Measurements from ENCODE around the gene FIGN.

The FIGN gene

GRCh38 chr2:163736433-163737189 lies 803 bp upstream of the FIGN start:
- no peak for DNase-seq

DNA sequence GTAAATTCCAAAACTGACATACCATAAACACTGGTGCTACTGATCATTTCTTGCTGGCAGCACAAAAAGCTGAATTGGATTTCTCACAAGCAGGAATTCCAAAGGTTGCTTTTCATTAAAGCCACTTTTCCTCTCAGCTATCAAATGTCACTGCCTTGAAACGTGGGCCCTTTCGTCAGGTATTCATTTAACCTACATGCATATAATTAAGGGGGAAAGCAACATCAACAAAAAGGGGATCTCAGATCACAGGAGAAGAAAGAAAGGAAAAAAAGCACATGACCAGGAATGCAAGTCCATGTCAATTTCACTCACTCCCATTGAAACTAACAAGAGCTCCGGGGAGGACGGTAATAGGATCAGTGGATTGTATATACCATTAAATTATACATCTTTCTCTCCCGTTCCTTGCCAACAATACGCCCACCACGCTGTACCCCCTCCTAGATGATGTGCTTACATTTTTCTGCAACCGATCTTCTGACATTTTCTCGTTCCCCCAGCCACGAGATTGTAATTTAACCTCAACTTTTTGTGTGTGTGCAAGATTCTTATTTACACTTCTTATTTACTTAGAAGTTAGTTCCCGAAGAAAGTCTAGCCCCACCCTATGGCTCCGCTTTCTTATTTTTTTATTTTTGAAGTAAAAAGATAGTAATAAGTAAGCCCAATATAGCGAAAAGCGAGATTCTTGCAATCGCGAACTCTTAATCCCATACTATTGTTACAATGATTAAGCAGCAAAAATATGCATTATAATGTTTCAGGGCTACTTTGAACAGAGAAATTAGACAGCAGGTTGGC lies 725 bp downstream of the FIGN start:
- DNase-seq: no peak

DNA sequence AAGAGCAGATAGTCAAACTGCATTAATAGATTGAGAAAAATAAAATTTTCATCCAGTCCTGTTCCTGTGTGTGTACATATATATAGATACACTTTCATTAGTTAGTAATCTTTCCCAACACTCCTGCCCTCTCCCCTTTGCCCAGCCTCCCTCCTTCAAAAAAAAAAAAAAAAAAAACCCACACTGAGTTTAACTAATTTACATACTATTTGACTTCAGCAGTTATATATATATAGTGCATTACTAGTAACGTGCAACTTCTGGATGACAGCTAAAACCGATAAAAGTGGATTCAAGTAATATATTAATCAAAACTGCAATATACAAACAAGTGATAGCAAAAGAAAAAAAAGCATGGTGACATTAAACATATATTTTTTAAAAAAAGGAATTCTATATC lies 1.4 kb downstream of the FIGN start:
- DNase-seq: no peak

DNA sequence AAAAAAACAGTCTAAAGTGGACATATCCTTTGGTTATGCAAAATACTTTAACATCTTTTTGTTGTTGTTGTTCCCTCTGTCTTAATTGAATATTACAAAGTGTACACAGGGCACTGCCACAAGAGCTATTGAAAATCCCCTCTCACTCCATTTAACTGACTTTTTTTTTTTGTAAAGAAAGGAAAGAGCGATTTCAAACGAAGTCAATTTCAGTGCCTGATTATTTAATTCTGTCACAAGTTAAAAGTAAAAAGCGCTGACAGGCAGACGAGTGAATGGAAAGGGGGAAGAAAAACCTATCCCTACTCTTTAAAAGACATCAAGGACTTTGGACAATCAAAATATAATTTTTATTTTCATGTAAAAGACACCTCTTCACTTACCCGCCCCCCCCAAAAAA lies 1.9 kb downstream of the FIGN start:
- no peak for DNase-seq

- no peak for DNase-seq
Observed at GRCh38 chr2:163733301-163733938, 2.4 kb downstream of the FIGN start.

DNA sequence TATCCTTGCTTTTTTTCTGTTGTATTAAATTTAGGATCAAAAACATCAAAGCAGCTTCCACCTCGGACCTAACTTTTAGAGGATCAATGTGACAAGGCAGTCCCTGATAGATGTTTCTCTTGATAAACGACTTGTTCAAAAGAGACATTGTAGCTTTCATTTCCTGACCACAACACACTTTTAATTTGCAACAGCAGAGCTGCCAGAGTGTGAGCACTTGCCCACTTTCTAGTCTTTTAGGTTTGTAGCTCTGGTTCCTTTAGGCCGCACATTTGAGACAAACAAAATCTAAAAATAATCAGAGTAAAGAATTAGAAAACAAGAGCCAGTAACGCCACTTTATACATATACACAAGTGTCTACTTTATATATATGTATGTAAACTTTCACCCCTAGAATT lies 3.1 kb downstream of the FIGN start:
- no peak for DNase-seq

DNA sequence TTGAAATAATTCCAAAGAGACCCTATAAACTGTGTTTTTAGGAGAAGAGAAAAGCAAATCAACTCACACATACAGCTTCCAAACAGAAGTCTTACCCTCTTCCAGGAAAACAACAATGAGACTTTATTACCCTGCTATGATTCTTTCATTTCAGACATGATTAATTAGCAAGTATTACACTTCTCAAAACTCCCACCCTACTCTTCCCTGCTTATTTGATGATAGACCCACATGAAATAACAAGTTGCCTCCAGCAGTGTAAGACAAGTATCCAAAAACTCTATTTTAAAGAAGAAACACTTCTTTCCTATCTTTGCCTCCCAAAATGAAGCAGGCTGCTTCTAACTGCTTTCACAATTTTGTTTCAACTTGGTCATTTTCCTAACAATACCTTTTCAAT lies 4.1 kb downstream of the FIGN start:
- DNase-seq: no peak

GRCh38 chr2:163730556-163730955 lies 5.3 kb downstream of the FIGN start:
- no peak for DNase-seq

- DNase-seq: no peak
Observed at GRCh38 chr2:163729636-163730273, 6.1 kb downstream of the FIGN start.

- no peak for DNase-seq
Observed at GRCh38 chr2:163723881-163724280, 11.9 kb downstream of the FIGN start.

DNA sequence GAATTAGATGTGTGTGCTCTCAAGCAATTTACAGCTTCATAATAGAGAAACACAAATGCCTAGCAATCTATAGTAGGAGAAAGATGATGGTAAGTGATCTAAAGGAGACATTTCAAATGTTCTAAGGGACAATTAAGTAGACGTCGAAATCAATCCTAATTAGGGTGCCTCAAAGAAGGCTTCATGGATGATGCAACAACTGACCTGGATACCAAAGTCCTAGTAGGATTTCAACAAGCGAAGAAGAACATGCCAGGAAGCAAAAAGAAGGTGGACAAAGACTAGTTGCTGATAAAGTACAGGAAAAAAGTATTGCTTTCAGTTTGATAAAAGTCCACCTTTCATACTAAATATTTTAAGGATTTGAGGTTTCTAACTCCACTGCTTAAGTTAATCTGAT lies 12.5 kb downstream of the FIGN start:
- no peak for DNase-seq

DNA sequence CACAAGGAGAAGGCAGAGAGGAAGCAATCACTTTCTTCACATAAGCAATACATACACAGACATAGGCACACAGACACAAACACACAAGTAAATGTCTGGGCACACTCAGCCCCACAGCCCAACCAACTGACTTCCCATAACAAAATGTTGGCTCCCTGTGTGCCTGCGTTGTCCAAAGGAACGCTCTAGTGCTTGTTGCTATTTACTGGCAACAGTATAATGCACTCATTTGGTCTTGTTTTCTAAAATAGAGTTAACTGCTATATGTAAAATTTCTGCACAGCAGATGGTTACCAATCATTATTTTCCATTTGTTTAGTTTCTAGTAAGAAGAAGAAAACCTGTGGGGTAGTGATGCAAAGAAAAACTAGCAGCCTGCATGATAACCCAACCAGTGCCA lies 16.5 kb downstream of the FIGN start:
- DNase-seq: no peak

GRCh38 chr2:163717993-163718680 lies 17.7 kb downstream of the FIGN start:
- DNase-seq: no peak

- no peak for DNase-seq
Observed at GRCh38 chr2:163717515-163717914, 18.3 kb downstream of the FIGN start.

DNA sequence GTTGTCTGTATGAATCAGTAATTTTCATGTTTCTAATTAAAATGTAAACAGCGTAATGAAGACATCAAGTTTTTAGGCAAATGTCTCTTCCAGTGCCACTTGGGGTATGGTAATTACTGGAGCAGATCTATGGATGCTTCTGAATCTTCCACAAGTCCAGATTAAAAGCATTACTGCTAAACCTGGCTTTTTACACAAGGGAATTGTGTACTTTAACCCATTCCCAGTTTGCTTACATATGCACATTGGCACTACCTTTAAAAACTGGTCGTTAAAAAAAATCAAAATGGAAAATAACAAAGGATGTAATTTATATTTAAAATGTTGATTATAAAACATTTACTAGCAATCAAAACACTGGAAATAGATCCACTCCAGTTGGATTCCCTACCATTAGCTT lies 19.7 kb downstream of the FIGN start:
- DNase-seq: no peak

GRCh38 chr2:163715668-163716067 lies 20.1 kb downstream of the FIGN start:
- no peak for DNase-seq

DNA sequence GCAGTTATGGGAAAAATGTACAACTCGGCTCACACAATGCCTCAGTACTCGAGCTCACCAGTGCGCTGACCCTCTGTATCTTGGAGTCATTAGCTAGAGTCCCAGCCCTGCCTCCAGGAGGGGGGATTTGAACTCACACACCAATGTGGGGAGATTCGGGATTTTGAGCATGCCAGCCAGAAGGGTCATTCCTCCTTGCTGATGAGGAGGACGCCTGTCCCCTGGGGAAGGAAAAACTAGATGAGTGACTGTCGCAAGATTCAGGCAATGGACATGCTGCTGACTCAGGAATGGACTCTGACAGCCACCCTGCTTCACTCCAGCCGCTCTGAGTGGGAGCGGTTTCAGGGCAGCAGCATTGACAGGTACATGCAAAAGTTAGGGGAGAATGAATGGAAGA lies 20.6 kb downstream of the FIGN start:
- DNase-seq: no peak

- no peak for DNase-seq
Observed at GRCh38 chr2:163713534-163714311, 22.1 kb downstream of the FIGN start.

DNA sequence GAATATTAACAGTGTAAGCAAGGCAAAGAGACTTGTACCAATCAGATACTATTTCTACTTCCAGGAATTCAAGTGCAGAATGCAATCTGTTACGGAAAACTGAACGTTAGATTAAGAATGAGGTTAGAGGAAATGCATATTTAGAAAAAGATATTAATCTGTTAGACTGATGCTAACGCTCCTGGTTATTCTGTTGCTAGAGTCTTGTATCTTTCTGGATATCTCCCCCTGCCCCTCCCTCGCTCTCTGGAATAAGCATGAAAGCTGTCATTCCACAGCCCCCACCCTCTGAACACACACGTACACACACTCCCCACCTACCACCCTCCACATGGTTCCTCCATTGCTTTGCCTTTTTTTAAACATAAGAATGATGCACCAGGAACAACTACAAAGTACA lies 24.1 kb downstream of the FIGN start:
- no peak for DNase-seq

DNA sequence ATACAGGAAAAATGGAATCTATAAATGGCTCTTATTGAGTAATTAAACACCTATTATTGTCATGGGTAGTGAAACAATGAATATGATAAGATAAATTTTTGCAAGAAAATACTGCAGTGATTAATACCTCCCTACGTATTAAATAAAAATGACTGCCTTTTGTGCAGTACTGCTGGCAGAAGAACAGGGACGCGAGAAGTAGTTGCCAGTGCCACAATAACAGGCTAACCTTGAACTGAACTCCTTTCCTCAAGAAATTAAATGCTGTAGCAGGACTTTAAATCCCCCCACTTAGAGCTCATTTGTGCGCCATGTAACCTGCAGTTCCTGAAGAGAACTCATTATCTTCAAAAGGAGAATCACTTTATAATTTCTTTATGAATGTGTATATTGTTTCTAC lies 24.6 kb downstream of the FIGN start:
- no peak for DNase-seq

DNA sequence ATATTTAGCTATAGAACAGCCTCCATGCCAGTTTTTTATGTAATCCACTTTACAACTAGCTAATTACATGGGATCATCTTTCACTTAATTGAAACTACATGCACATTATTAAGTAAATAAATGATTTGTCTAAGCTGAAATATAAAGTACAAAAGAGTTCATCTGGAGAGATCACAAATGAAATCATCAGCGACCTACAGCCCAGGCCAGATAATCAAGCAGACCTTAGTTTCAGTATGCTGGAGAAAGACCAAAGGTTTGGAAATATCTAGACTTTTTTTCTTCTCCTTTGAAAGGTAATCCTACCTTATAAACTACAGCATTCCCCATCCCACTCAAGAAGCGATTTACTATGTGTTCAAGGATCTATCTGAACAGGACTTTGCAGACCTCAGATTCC lies 26.5 kb downstream of the FIGN start:
- DNase-seq: no peak

GRCh38 chr2:163708265-163708664 lies 27.5 kb downstream of the FIGN start:
- no peak for DNase-seq

Measured in suppressor macrophage treated with lipopolysaccharide for 4 hours (primary cell).